GM23338 (cell line): Measurements from ENCODE around the gene DNASE1L1. TPM values are rescaled to one million over a fixed set of nuclear protein-coding genes. Genes with fewer than 3 reads are reported as not detected.

Source experiments
- ATAC-seq: fragments of 200-7000 bp; cut with Tn5 transposase; 3 replicates; pipeline ENCODE4 v1.9.1; 2020
- DNase-seq: peaks from one replicate; pipeline ENCODE4 v3.0.0-alpha.2; 2015; ENCODE audit warnings: low spot score
- H2AFZ ChIP-seq: fragments of 200-600 bp; sonication (generic); 2 replicates; pipeline ENCODE4 v1.8.0; 2016; ENCODE audit warnings: antibody characterized with exemption, mild to moderate bottlenecking, moderate library complexity
- H3F3A ChIP-seq: fragments of 200-600 bp; sonication (generic); replicated peaks from 2 replicates; pipeline ENCODE4 v1.8.0; 2017; ENCODE audit warnings: antibody characterized with exemption, mixed run types, low read depth
- H3K27ac ChIP-seq: fragments of 200-600 bp; sonication (generic); 2 replicates; pipeline ENCODE4 v1.6.1; 2016; ENCODE audit warnings: low read depth
- H3K27me3 ChIP-seq: fragments of 200-600 bp; sonication (generic); 2 replicates; pipeline ENCODE4 v1.8.0; 2016; ENCODE audit warnings: mild to moderate bottlenecking, mixed run types, moderate library complexity; ENCODE audit not compliant: insufficient read depth
- H3K36me3 ChIP-seq: fragments of 200-600 bp; sonication (generic); 2 replicates; pipeline ENCODE4 v1.8.0; 2016; ENCODE audit warnings: mild to moderate bottlenecking; ENCODE audit not compliant: insufficient read depth
- H3K4me1 ChIP-seq: fragments of 200-600 bp; sonication (generic); 2 replicates; pipeline ENCODE4 v1.8.0; 2016; ENCODE audit warnings: mild to moderate bottlenecking, moderate library complexity; ENCODE audit not compliant: insufficient read depth
- H3K4me2 ChIP-seq: fragments of 200-600 bp; sonication (generic); 2 replicates; pipeline ENCODE4 v1.7.1; 2017; ENCODE audit warnings: mixed run types
- H3K4me3 ChIP-seq: fragments of 200-600 bp; sonication (generic); 2 replicates; pipeline ENCODE4 v1.6.1; 2016; ENCODE audit warnings: mixed run types
- H3K79me2 ChIP-seq: fragments of 200-600 bp; sonication (generic); replicated peaks from 2 replicates; pipeline ENCODE4 v1.8.0; 2017; ENCODE audit warnings: mild to moderate bottlenecking; ENCODE audit not compliant: insufficient read depth
- H3K9me2 ChIP-seq: fragments of 200-600 bp; sonication (generic); 2 replicates; pipeline ENCODE4 v1.8.0; 2017; ENCODE audit not compliant: insufficient read depth
- H4K20me1 ChIP-seq: fragments of 200-600 bp; sonication (generic); replicated peaks from 2 replicates; pipeline ENCODE4 v1.8.0; 2017; ENCODE audit warnings: mild to moderate bottlenecking; ENCODE audit not compliant: insufficient read depth
- H3K27ac Mint-ChIP-seq: 2 replicates; pipeline ENCODE4 v1.8.0; 2020; ENCODE audit warnings: inconsistent platforms, mild to moderate bottlenecking, moderate library complexity, mixed read lengths
- H3K27me3 Mint-ChIP-seq: 3 replicates; pipeline ENCODE4 v1.8.0; 2022; ENCODE audit warnings: low read depth, mild to moderate bottlenecking, moderate library complexity, mixed read lengths, inconsistent platforms; ENCODE audit not compliant: insufficient read depth, poor library complexity
- H3K36me3 Mint-ChIP-seq: 3 replicates; pipeline ENCODE4 v1.8.0; 2021; ENCODE audit warnings: low read depth, mild to moderate bottlenecking, inconsistent platforms, moderate library complexity, mixed read lengths
- H3K4me1 Mint-ChIP-seq: 3 replicates; pipeline ENCODE4 v1.8.0; 2020; ENCODE audit warnings: mild to moderate bottlenecking, inconsistent platforms, mixed read lengths
- H3K4me3 Mint-ChIP-seq: 3 replicates; pipeline ENCODE4 v1.8.0; 2021; ENCODE audit warnings: moderate library complexity, mild to moderate bottlenecking, inconsistent platforms, mixed read lengths
- H3K9me3 Mint-ChIP-seq: 3 replicates; pipeline ENCODE4 v1.8.0; 2020; ENCODE audit warnings: moderate library complexity, mild to moderate bottlenecking, inconsistent platforms, mixed read lengths
- JUNB ChIP-seq: IDR thresholded peaks from one replicate; pipeline ENCODE4 v1.6.1; 2016; ENCODE audit warnings: antibody characterized with exemption; ENCODE audit not compliant: unreplicated experiment
- POLR2AphosphoS5 ChIP-seq: IDR thresholded peaks from 2 replicates; pipeline ENCODE4 v1.6.1; 2016; ENCODE audit warnings: antibody characterized with exemption, low read depth
- STAT1 ChIP-seq: IDR thresholded peaks from one replicate; pipeline ENCODE4 v1.6.1; 2016; ENCODE audit warnings: antibody characterized with exemption; ENCODE audit not compliant: unreplicated experiment
- ZNF331 ChIP-seq: fragments of 250-450 bp; sonication (Bioruptor Pico); IDR thresholded peaks from 2 replicates; pipeline ENCODE4 v1.5.0; 2020; ENCODE audit warnings: low read depth, mild to moderate bottlenecking, moderate library complexity
- polyA plus RNA-seq: library from polyadenylated mRNA; unstranded; fragments of >200 nt; fragmentation: Nextera tagmentation; extraction: Ambion mirVana; gene quantifications from 2 replicates; pipeline ENCODE4 v1.2.1, GENCODE V29; 2016
- total RNA-seq: library from RNA; depleted of rRNA; stranded (reverse); fragments of >200 nt; shearing (Covaris generic); gene quantifications from 2 replicates; pipeline ENCODE4 v1.2.3, GENCODE V29; 2014
- TF ChIP-seq, protein P1 (sequence below): IDR thresholded peaks from 2 replicates; pipeline ENCODE4 v1.6.1; 2016; ENCODE audit warnings: antibody characterized with exemption
- TF ChIP-seq, protein P2 (sequence below): fragments of 250-450 bp; sonication (Bioruptor Pico); IDR thresholded peaks from 2 replicates; pipeline ENCODE4 v1.5.0; 2020; ENCODE audit warnings: mild to moderate bottlenecking, moderate library complexity
- TF ChIP-seq, protein P3 (sequence below): IDR thresholded peaks from one replicate; pipeline ENCODE4 v1.6.1; 2018; ENCODE audit warnings: antibody characterized with exemption; ENCODE audit not compliant: unreplicated experiment
- TF ChIP-seq, protein P4 (sequence below), 2 experiments: fragments of 200-600 bp in 1 of 2; sonication (generic) in 1 of 2; conservative IDR thresholded peaks; 2 replicates each; pipeline versions ENCODE4 v1.5.1 to v1.6.1; 2016 to 2017; ENCODE audit warnings: antibody characterized with exemption in 2 of 2, low read depth in 2 of 2, mild to moderate bottlenecking in 2 of 2, moderate library complexity in 1 of 2

The DNASE1L1 gene
- total and polyA plus RNA-seq, 2 experiments from 2014 or later: 3.3 to 16.1 TPM

DNA sequence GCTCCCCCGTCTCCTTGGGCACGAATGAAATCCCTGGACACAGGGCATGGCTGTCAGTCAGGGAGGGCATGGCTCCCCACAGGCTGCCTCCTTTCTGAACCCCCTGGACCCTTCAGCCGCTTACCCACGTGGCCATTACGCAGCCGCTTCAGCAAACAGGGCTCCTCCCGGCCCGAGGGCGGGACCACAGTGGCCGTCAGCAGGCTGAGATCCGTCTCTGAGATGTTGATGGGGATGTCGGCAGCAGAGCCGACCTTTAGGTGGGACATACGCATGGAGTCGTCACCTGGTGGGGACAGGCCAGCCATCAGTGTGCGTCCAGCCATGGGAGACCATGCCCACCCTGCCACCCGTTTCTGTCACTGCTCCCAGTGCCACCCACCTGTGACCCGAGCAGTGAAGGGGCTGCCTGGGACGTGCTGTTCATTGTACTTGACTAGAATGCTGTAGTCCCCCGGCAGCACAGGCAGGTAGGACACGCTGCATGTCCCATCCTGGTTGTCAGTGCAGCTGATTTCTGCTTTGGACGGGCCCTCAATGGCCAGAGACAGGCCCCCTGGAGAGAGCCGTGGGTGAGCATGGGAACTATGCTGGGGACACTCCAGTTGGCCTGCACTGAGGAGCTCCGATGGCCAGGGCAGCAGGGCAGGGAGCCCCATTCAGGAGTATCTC is 55.7 kb downstream of the DNASE1L1 start:
- H3K27ac ChIP-seq: no peak overlapping the region
- ATAC-seq: no peak
- no peaks in the 10 kb centered on the region for H4K20me1 ChIP-seq
- Mint-ChIP-seq H3K27ac (no peak overlapping the region), H3K27me3 (peaks cover 2% of the 10 kb centered on the region), H3K4me1 (no peaks in the 10 kb centered on the region), H3K9me3 (no peaks in the 10 kb centered on the region; the same call in 2 of the 3 replicates), H3K4me3 (no peak overlapping the region), H3K36me3 (peaks cover 74% of the 10 kb centered on the region)
- no peak overlapping the region for H3K4me2 ChIP-seq
- no peak overlapping the region for H3K4me3 ChIP-seq
- H3K4me1 ChIP-seq: no peaks in the 10 kb centered on the region
- H3K36me3 ChIP-seq: peaks cover 14% of the 10 kb centered on the region
- 0 out of 2 replicates have a peak, but pooled peaks have one; percentile 2 for TF ChIP-seq POLR2AphosphoS5
- TF ChIP-seq, protein P1, sequence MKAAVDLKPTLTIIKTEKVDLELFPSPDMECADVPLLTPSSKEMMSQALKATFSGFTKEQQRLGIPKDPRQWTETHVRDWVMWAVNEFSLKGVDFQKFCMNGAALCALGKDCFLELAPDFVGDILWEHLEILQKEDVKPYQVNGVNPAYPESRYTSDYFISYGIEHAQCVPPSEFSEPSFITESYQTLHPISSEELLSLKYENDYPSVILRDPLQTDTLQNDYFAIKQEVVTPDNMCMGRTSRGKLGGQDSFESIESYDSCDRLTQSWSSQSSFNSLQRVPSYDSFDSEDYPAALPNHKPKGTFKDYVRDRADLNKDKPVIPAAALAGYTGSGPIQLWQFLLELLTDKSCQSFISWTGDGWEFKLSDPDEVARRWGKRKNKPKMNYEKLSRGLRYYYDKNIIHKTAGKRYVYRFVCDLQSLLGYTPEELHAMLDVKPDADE: no peak
- no peaks in the 10 kb centered on the region for H3K27me3 ChIP-seq
- H2AFZ ChIP-seq: no peak overlapping the region
- H3F3A ChIP-seq: peaks cover 9% of the 10 kb centered on the region
- H3K9me2 ChIP-seq: no peaks in the 10 kb centered on the region
- H3K79me2 ChIP-seq: no peaks in the 10 kb centered on the region
- no peak for DNase-seq

DNA sequence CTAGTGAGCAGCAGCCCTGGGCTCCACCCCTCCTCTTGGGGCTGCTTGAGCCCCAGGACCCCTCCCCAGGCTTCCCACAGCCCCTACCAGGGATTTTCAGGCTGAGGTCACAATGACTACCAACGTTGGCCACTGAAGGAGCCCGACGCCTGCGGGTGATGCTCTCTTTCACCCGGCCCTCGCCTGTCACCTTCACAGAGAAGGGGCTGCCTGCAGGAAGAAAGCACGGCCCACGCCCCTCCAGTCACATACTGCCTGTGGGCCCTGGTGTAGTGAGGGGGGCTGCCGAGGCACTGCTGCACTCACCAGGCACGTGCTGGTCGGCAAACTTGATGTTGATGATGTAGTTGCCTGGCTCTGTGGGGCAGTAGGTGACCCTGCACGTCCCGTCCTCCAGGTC is 56.6 kb downstream of the DNASE1L1 start:
- no peaks in the 10 kb centered on the region; the same call in 2 of the 3 replicates for H3K9me3 Mint-ChIP-seq
- TF ChIP-seq, protein P2, sequence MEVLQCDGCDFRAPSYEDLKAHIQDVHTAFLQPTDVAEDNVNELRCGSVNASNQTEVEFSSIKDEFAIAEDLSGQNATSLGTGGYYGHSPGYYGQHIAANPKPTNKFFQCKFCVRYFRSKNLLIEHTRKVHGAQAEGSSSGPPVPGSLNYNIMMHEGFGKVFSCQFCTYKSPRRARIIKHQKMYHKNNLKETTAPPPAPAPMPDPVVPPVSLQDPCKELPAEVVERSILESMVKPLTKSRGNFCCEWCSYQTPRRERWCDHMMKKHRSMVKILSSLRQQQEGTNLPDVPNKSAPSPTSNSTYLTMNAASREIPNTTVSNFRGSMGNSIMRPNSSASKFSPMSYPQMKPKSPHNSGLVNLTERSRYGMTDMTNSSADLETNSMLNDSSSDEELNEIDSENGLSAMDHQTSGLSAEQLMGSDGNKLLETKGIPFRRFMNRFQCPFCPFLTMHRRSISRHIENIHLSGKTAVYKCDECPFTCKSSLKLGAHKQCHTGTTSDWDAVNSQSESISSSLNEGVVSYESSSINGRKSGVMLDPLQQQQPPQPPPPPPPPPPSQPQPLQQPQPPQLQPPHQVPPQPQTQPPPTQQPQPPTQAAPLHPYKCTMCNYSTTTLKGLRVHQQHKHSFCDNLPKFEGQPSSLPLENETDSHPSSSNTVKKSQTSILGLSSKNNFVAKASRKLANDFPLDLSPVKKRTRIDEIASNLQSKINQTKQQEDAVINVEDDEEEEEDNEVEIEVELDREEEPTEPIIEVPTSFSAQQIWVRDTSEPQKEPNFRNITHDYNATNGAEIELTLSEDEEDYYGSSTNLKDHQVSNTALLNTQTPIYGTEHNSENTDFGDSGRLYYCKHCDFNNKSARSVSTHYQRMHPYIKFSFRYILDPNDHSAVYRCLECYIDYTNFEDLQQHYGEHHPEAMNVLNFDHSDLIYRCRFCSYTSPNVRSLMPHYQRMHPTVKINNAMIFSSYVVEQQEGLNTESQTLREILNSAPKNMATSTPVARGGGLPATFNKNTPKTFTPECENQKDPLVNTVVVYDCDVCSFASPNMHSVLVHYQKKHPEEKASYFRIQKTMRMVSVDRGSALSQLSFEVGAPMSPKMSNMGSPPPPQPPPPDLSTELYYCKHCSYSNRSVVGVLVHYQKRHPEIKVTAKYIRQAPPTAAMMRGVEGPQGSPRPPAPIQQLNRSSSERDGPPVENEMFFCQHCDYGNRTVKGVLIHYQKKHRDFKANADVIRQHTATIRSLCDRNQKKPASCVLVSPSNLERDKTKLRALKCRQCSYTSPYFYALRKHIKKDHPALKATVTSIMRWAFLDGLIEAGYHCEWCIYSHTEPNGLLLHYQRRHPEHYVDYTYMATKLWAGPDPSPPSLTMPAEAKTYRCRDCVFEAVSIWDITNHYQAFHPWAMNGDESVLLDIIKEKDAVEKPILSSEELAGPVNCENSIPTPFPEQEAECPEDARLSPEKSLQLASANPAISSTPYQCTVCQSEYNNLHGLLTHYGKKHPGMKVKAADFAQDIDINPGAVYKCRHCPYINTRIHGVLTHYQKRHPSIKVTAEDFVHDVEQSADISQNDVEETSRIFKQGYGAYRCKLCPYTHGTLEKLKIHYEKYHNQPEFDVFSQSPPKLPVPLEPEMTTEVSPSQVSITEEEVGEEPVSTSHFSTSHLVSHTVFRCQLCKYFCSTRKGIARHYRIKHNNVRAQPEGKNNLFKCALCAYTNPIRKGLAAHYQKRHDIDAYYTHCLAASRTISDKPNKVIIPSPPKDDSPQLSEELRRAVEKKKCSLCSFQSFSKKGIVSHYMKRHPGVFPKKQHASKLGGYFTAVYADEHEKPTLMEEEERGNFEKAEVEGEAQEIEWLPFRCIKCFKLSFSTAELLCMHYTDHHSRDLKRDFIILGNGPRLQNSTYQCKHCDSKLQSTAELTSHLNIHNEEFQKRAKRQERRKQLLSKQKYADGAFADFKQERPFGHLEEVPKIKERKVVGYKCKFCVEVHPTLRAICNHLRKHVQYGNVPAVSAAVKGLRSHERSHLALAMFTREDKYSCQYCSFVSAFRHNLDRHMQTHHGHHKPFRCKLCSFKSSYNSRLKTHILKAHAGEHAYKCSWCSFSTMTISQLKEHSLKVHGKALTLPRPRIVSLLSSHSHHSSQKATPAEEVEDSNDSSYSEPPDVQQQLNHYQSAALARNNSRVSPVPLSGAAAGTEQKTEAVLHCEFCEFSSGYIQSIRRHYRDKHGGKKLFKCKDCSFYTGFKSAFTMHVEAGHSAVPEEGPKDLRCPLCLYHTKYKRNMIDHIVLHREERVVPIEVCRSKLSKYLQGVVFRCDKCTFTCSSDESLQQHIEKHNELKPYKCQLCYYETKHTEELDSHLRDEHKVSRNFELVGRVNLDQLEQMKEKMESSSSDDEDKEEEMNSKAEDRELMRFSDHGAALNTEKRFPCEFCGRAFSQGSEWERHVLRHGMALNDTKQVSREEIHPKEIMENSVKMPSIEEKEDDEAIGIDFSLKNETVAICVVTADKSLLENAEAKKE (CRISPR knock-in tag): no peak
- no peak for TF ChIP-seq JUNB
- TF ChIP-seq, protein P3, sequence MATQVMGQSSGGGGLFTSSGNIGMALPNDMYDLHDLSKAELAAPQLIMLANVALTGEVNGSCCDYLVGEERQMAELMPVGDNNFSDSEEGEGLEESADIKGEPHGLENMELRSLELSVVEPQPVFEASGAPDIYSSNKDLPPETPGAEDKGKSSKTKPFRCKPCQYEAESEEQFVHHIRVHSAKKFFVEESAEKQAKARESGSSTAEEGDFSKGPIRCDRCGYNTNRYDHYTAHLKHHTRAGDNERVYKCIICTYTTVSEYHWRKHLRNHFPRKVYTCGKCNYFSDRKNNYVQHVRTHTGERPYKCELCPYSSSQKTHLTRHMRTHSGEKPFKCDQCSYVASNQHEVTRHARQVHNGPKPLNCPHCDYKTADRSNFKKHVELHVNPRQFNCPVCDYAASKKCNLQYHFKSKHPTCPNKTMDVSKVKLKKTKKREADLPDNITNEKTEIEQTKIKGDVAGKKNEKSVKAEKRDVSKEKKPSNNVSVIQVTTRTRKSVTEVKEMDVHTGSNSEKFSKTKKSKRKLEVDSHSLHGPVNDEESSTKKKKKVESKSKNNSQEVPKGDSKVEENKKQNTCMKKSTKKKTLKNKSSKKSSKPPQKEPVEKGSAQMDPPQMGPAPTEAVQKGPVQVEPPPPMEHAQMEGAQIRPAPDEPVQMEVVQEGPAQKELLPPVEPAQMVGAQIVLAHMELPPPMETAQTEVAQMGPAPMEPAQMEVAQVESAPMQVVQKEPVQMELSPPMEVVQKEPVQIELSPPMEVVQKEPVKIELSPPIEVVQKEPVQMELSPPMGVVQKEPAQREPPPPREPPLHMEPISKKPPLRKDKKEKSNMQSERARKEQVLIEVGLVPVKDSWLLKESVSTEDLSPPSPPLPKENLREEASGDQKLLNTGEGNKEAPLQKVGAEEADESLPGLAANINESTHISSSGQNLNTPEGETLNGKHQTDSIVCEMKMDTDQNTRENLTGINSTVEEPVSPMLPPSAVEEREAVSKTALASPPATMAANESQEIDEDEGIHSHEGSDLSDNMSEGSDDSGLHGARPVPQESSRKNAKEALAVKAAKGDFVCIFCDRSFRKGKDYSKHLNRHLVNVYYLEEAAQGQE: no peak
- TF ChIP-seq, protein P4, sequence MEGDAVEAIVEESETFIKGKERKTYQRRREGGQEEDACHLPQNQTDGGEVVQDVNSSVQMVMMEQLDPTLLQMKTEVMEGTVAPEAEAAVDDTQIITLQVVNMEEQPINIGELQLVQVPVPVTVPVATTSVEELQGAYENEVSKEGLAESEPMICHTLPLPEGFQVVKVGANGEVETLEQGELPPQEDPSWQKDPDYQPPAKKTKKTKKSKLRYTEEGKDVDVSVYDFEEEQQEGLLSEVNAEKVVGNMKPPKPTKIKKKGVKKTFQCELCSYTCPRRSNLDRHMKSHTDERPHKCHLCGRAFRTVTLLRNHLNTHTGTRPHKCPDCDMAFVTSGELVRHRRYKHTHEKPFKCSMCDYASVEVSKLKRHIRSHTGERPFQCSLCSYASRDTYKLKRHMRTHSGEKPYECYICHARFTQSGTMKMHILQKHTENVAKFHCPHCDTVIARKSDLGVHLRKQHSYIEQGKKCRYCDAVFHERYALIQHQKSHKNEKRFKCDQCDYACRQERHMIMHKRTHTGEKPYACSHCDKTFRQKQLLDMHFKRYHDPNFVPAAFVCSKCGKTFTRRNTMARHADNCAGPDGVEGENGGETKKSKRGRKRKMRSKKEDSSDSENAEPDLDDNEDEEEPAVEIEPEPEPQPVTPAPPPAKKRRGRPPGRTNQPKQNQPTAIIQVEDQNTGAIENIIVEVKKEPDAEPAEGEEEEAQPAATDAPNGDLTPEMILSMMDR (conservative IDR thresholded peaks at IDR 0.05; ENCODE audit: low read depth in 2 of 2): no peak
- no peak for TF ChIP-seq ZNF331
- no peak for TF ChIP-seq STAT1

More for the DNA sequence above, 56.6 kb downstream of the DNASE1L1 start:
- Mint-ChIP-seq H3K27ac (no peak overlapping the region), H3K4me3 (no peak overlapping the region), H3K4me1 (no peaks in the 10 kb centered on the region), H3K36me3 (peaks cover 70% of the 10 kb centered on the region), H3K27me3 (peaks cover 4% of the 10 kb centered on the region)
- Histone ChIP-seq H3K4me1 (no peaks in the 10 kb centered on the region), H3K27ac (no peak overlapping the region), H2AFZ (no peak overlapping the region), H3K27me3 (no peaks in the 10 kb centered on the region), H3K4me2 (no peak overlapping the region), H3K79me2 (no peaks in the 10 kb centered on the region), H3K36me3 (peaks cover 14% of the 10 kb centered on the region), H3F3A (peaks cover 10% of the 10 kb centered on the region), H3K9me2 (no peaks in the 10 kb centered on the region), H4K20me1 (no peaks in the 10 kb centered on the region), H3K4me3 (no peak overlapping the region)
- DNase-seq (no peak), ATAC-seq (no peak)
